ENCODE measurements around the gene ADARB1. TPM values are rescaled to one million over a fixed set of nuclear protein-coding genes. Genes with fewer than 3 reads are reported as not detected.

ADARB1 gene
- total and polyA plus RNA-seq, 2 experiments from 2014 or later = 4.8 to 14.8 TPM

DNA sequence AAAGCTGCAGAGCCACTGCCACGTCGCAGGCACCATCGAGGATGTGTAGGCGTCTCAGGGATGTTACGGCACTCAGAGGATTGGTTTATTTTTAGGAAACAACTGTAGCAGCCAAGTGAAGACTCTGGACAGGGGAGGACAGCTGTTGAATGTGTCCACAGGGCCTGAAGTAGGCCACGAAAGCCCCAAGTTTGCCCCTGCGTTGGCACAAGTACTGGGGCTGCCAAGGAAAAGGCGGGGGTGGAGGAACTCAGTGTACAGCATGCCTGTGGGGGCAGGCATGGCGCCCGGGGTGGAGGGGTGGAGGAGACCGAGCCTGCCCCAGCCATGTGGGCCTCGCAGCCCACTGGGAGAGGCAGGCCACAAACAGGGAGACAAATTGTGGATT is 89.7 kb downstream of the ADARB1 start:
- H3K36me3 Mint-ChIP-seq (ENCODE audit: low read depth) = no peaks in the 10 kb centered on the region
- no peaks in the 10 kb centered on the region for H3K79me2 ChIP-seq (replicated peaks; ENCODE audit: insufficient read depth)
- no peaks in the 10 kb centered on the region for H3F3A ChIP-seq (replicated peaks; ENCODE audit: low read depth)
- H3K36me3 ChIP-seq (ENCODE audit: insufficient read depth) = no peaks in the 10 kb centered on the region
- no peak overlapping the region for H3K27ac Mint-ChIP-seq
- H3K4me1 ChIP-seq (ENCODE audit: insufficient read depth) = no peaks in the 10 kb centered on the region
- no peak overlapping the region for H3K4me2 ChIP-seq
- DNase-seq (ENCODE audit: low spot score) (no peak), ATAC-seq (no peak)
- no peak overlapping the region for H3K4me3 ChIP-seq
- H4K20me1 ChIP-seq (replicated peaks; ENCODE audit: insufficient read depth) = no peaks in the 10 kb centered on the region
- peaks cover 2% of the 10 kb centered on the region for H3K27me3 Mint-ChIP-seq (ENCODE audit: insufficient read depth, low read depth, poor library complexity)
- H3K27ac ChIP-seq (ENCODE audit: low read depth) = no peak overlapping the region
- peaks cover 6% of the 10 kb centered on the region for H3K4me1 Mint-ChIP-seq
- H3K4me3 Mint-ChIP-seq = no peak overlapping the region
- H3K27me3 ChIP-seq (ENCODE audit: insufficient read depth) = no peaks in the 10 kb centered on the region
- H3K9me2 ChIP-seq (ENCODE audit: insufficient read depth) = no peaks in the 10 kb centered on the region
- TF ChIP-seq ZNF331 (CRISPR knock-in tag; IDR thresholded peaks at IDR 0.05; ENCODE audit: low read depth) = no peak
- TF ChIP-seq, protein P1, sequence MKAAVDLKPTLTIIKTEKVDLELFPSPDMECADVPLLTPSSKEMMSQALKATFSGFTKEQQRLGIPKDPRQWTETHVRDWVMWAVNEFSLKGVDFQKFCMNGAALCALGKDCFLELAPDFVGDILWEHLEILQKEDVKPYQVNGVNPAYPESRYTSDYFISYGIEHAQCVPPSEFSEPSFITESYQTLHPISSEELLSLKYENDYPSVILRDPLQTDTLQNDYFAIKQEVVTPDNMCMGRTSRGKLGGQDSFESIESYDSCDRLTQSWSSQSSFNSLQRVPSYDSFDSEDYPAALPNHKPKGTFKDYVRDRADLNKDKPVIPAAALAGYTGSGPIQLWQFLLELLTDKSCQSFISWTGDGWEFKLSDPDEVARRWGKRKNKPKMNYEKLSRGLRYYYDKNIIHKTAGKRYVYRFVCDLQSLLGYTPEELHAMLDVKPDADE (IDR thresholded peaks at IDR 0.05) = no peak
- TF ChIP-seq, protein P2, sequence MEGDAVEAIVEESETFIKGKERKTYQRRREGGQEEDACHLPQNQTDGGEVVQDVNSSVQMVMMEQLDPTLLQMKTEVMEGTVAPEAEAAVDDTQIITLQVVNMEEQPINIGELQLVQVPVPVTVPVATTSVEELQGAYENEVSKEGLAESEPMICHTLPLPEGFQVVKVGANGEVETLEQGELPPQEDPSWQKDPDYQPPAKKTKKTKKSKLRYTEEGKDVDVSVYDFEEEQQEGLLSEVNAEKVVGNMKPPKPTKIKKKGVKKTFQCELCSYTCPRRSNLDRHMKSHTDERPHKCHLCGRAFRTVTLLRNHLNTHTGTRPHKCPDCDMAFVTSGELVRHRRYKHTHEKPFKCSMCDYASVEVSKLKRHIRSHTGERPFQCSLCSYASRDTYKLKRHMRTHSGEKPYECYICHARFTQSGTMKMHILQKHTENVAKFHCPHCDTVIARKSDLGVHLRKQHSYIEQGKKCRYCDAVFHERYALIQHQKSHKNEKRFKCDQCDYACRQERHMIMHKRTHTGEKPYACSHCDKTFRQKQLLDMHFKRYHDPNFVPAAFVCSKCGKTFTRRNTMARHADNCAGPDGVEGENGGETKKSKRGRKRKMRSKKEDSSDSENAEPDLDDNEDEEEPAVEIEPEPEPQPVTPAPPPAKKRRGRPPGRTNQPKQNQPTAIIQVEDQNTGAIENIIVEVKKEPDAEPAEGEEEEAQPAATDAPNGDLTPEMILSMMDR (conservative IDR thresholded peaks at IDR 0.05; ENCODE audit: low read depth in 2 of 2) = no peak
- no peak for TF ChIP-seq EZH2phosphoT487 (IDR thresholded peaks at IDR 0.05; ENCODE audit: unreplicated experiment)
- no peak for TF ChIP-seq JUNB (IDR thresholded peaks at IDR 0.05; ENCODE audit: unreplicated experiment)
- TF ChIP-seq POLR2AphosphoS5 (IDR thresholded peaks at IDR 0.05; ENCODE audit: low read depth) = no peak
- no peak for TF ChIP-seq REST (IDR thresholded peaks at IDR 0.05; ENCODE audit: unreplicated experiment)
- TF ChIP-seq EZH2 (IDR thresholded peaks at IDR 0.05; ENCODE audit: low read depth, unreplicated experiment) = no peak
- no peak for TF ChIP-seq ZNF114 (CRISPR knock-in tag; IDR thresholded peaks at IDR 0.05)
- TF ChIP-seq, protein P3, sequence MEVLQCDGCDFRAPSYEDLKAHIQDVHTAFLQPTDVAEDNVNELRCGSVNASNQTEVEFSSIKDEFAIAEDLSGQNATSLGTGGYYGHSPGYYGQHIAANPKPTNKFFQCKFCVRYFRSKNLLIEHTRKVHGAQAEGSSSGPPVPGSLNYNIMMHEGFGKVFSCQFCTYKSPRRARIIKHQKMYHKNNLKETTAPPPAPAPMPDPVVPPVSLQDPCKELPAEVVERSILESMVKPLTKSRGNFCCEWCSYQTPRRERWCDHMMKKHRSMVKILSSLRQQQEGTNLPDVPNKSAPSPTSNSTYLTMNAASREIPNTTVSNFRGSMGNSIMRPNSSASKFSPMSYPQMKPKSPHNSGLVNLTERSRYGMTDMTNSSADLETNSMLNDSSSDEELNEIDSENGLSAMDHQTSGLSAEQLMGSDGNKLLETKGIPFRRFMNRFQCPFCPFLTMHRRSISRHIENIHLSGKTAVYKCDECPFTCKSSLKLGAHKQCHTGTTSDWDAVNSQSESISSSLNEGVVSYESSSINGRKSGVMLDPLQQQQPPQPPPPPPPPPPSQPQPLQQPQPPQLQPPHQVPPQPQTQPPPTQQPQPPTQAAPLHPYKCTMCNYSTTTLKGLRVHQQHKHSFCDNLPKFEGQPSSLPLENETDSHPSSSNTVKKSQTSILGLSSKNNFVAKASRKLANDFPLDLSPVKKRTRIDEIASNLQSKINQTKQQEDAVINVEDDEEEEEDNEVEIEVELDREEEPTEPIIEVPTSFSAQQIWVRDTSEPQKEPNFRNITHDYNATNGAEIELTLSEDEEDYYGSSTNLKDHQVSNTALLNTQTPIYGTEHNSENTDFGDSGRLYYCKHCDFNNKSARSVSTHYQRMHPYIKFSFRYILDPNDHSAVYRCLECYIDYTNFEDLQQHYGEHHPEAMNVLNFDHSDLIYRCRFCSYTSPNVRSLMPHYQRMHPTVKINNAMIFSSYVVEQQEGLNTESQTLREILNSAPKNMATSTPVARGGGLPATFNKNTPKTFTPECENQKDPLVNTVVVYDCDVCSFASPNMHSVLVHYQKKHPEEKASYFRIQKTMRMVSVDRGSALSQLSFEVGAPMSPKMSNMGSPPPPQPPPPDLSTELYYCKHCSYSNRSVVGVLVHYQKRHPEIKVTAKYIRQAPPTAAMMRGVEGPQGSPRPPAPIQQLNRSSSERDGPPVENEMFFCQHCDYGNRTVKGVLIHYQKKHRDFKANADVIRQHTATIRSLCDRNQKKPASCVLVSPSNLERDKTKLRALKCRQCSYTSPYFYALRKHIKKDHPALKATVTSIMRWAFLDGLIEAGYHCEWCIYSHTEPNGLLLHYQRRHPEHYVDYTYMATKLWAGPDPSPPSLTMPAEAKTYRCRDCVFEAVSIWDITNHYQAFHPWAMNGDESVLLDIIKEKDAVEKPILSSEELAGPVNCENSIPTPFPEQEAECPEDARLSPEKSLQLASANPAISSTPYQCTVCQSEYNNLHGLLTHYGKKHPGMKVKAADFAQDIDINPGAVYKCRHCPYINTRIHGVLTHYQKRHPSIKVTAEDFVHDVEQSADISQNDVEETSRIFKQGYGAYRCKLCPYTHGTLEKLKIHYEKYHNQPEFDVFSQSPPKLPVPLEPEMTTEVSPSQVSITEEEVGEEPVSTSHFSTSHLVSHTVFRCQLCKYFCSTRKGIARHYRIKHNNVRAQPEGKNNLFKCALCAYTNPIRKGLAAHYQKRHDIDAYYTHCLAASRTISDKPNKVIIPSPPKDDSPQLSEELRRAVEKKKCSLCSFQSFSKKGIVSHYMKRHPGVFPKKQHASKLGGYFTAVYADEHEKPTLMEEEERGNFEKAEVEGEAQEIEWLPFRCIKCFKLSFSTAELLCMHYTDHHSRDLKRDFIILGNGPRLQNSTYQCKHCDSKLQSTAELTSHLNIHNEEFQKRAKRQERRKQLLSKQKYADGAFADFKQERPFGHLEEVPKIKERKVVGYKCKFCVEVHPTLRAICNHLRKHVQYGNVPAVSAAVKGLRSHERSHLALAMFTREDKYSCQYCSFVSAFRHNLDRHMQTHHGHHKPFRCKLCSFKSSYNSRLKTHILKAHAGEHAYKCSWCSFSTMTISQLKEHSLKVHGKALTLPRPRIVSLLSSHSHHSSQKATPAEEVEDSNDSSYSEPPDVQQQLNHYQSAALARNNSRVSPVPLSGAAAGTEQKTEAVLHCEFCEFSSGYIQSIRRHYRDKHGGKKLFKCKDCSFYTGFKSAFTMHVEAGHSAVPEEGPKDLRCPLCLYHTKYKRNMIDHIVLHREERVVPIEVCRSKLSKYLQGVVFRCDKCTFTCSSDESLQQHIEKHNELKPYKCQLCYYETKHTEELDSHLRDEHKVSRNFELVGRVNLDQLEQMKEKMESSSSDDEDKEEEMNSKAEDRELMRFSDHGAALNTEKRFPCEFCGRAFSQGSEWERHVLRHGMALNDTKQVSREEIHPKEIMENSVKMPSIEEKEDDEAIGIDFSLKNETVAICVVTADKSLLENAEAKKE (CRISPR knock-in tag; IDR thresholded peaks at IDR 0.05) = no peak
- no peak for TF ChIP-seq NANOG (IDR thresholded peaks at IDR 0.05; ENCODE audit: borderline replicate concordance)
- TF ChIP-seq CREB1 (CRISPR knock-in tag; IDR thresholded peaks at IDR 0.05; ENCODE audit: low read depth) = no peak
- TF ChIP-seq STAT1 (IDR thresholded peaks at IDR 0.05; ENCODE audit: unreplicated experiment) = no peak
- no peak overlapping the region for H2AFZ ChIP-seq
- H3K9me3 Mint-ChIP-seq = no peaks in the 10 kb centered on the region
